Progenitor cell of endocrine pancreas (in vitro differentiated cells): ENCODE results near the gene RIBC1. TPM values are rescaled to one million over a fixed set of nuclear protein-coding genes. Genes with fewer than 3 reads are reported as not detected.
"Not testable (repeated sequence)": the region's sequence is repeated elsewhere in the genome, so short reads cannot be mapped to it uniquely, and the experiment has no call there.

ENCODE experiments used
- DNase-seq: peaks from one replicate; pipeline ENCODE4 v3.0.0; 2021; ENCODE audit warnings: low spot score; ENCODE audit not compliant: unreplicated experiment
- H3K27ac Mint-ChIP-seq: 2 replicates; pipeline ENCODE4 v1.8.0; 2021; ENCODE audit warnings: mild to moderate bottlenecking, moderate library complexity, mixed read lengths
- H3K27me3 Mint-ChIP-seq: 2 replicates; pipeline ENCODE4 v1.8.0; 2021; ENCODE audit warnings: mixed read lengths
- H3K36me3 Mint-ChIP-seq: 2 replicates; pipeline ENCODE4 v1.8.0; 2022; ENCODE audit warnings: mixed read lengths; ENCODE audit not compliant: insufficient read depth
- H3K4me1 Mint-ChIP-seq: 2 replicates; pipeline ENCODE4 v1.8.0; 2021; ENCODE audit warnings: low read depth, mixed read lengths
- H3K4me3 Mint-ChIP-seq: 2 replicates; pipeline ENCODE4 v1.8.0; 2021; ENCODE audit warnings: low read depth, mild to moderate bottlenecking, moderate library complexity, mixed read lengths
- H3K9me3 Mint-ChIP-seq: 2 replicates; pipeline ENCODE4 v1.8.0; 2021; ENCODE audit warnings: low read depth, mixed read lengths
- CTCF ChIP-seq: fragments of 200-600 bp; sonication (generic); IDR thresholded peaks from one replicate; pipeline ENCODE4 v1.5.0; 2021; ENCODE audit warnings: antibody characterized with exemption, mild to moderate bottlenecking; ENCODE audit not compliant: unreplicated experiment
- total RNA-seq: library from RNA; stranded (reverse); gene quantifications from 2 replicates; pipeline ENCODE4 v1.2.1, GENCODE V29; 2021

Gene RIBC1
- total RNA-seq, 1 donor from 2014 or later = 3.4 TPM

- TF ChIP-seq CTCF = no peak
- no peaks in the 10 kb centered on the region for H3K27me3 Mint-ChIP-seq
These were observed 26.9 kb upstream of the RIBC1 start for GRCh38 chrX:53395605-53396298.

GRCh38 chrX:53398216-53398615, 24.5 kb upstream of the RIBC1 start:
- H3K4me3 Mint-ChIP-seq = no peak overlapping the region
- H3K4me1 Mint-ChIP-seq = no peaks in the 10 kb centered on the region
- H3K27ac Mint-ChIP-seq = no peak overlapping the region
- H3K9me3 Mint-ChIP-seq = peaks cover 18% of the 10 kb centered on the region
- TF ChIP-seq CTCF = no peak
- H3K36me3 Mint-ChIP-seq = peaks cover 17% of the 10 kb centered on the region
- no peak for DNase-seq
- H3K27me3 Mint-ChIP-seq = no peaks in the 10 kb centered on the region

More at GRCh38 chrX:53395605-53396298, 26.9 kb upstream of the RIBC1 start:
- H3K9me3 Mint-ChIP-seq = peaks cover 22% of the 10 kb centered on the region
- no peak overlapping the region for H3K4me3 Mint-ChIP-seq
- H3K27ac Mint-ChIP-seq = no peak overlapping the region
- H3K4me1 Mint-ChIP-seq = no peaks in the 10 kb centered on the region
- no peak for DNase-seq
- H3K36me3 Mint-ChIP-seq = peaks cover 17% of the 10 kb centered on the region

- no peak for TF ChIP-seq CTCF
- no peaks in the 10 kb centered on the region for H3K4me1 Mint-ChIP-seq
- H3K9me3 Mint-ChIP-seq = peaks cover 6% of the 10 kb centered on the region
- no peak overlapping the region for H3K27ac Mint-ChIP-seq
- H3K36me3 Mint-ChIP-seq = peaks cover 7% of the 10 kb centered on the region
- no peak for DNase-seq
- H3K27me3 Mint-ChIP-seq = no peaks in the 10 kb centered on the region
- no peak overlapping the region for H3K4me3 Mint-ChIP-seq
These were observed 19.1 kb upstream of the RIBC1 start for GRCh38 chrX:53403535-53403934.

- DNase-seq = no peak
- no peak overlapping the region for H3K27ac Mint-ChIP-seq
- no peak for TF ChIP-seq CTCF
- peaks cover 14% of the 10 kb centered on the region for H3K36me3 Mint-ChIP-seq
- no peaks in the 10 kb centered on the region for H3K4me1 Mint-ChIP-seq
- H3K9me3 Mint-ChIP-seq = peaks cover 11% of the 10 kb centered on the region
- no peak overlapping the region for H3K4me3 Mint-ChIP-seq
- H3K27me3 Mint-ChIP-seq = no peaks in the 10 kb centered on the region
These were observed 10.2 kb upstream of the RIBC1 start for GRCh38 chrX:53412446-53412845.

GRCh38 chrX:53420351-53420750, 2.3 kb upstream of the RIBC1 start:
- Mint-ChIP-seq H3K9me3 (peaks cover 13% of the 10 kb centered on the region), H3K4me1 (peaks cover 15% of the 10 kb centered on the region)
- not testable (repeated sequence) for H3K27ac Mint-ChIP-seq, H3K36me3 Mint-ChIP-seq, H3K27me3 Mint-ChIP-seq, DNase-seq, H3K4me3 Mint-ChIP-seq

GRCh38 chrX:53421125-53421524, 1.5 kb upstream of the RIBC1 start:
- Mint-ChIP-seq H3K4me3 (peak overlapping the region; percentile 94), H3K4me1 (peaks cover 15% of the 10 kb centered on the region), H3K9me3 (peaks cover 15% of the 10 kb centered on the region), H3K27ac (peak overlapping the region; percentile 97), H3K36me3 (peaks cover 7% of the 10 kb centered on the region), H3K27me3 (no peaks in the 10 kb centered on the region)
- DNase-seq = no peak
- no peak for TF ChIP-seq CTCF
